K562 (cell line): ENCODE results near the gene HOXB4. TPM values are rescaled to one million over a fixed set of nuclear protein-coding genes. Genes with fewer than 3 reads are reported as not detected.

ENCODE experiments used
- ATAC-seq: fragments of 200-7000 bp; cut with Tn5 transposase; 3 replicates; pipeline ENCODE4 v1.9.1; 2020; ENCODE audit warnings: moderate library complexity
- BruUV-seq: library from RNA; stranded (reverse); fragments of 400-500 nt; replicated peaks from 2 replicates; lab custom pipeline; 2021; lab: Mats Ljungman, UMichigan
- CTCF ChIA-PET: fragments of 300-600 bp; formaldehyde crosslinking; extraction: SDS; loops from one replicate; lab custom pipeline; 2021; ENCODE audit warnings: low intra/inter-chr PET ratio; lab: Yijun Ruan, JAX
- POLR2A ChIA-PET: fragments of 300-600, 350-650 bp; sonication (Branson Sonifier 250); formaldehyde crosslinking; extraction: SDS; loops from one replicate; lab custom pipeline; 2021; ENCODE audit warnings: antibody characterized with exemption, inconsistent platforms; lab: Yijun Ruan, JAX
- DNase-seq, 4 experiments: peaks; one replicate each; pipeline versions ENCODE4 v3.0.0 to v3.0.0-alpha.2; 2011 to 2018; ENCODE audit warnings: low spot score in 3 of 4, mixed read lengths in 3 of 4; ENCODE audit errors: extremely low read depth in 1 of 4
- FAIRE-seq: peaks from 2 replicates; lab custom pipeline; 2011; peaks lifted over from hg19 to GRCh38; lab: Jason Lieb, UNC
- H2AFZ ChIP-seq: 2 replicates; pipeline ENCODE4 v1.6.0; 2011; ENCODE audit warnings: low read depth, low read length, control low read depth, inconsistent platforms
- H3K27ac ChIP-seq: fragments of 200-600 bp; 3 replicates; pipeline ENCODE4 v1.8.0; 2011; ENCODE audit warnings: low read depth, mild to moderate bottlenecking, control low read depth, inconsistent platforms, low read length, moderate library complexity, mixed read lengths; ENCODE audit errors: extremely low read depth
- H3K27me3 ChIP-seq, 2 experiments: fragments of 300-600 bp in 1 of 2; 2 replicates in 1 of 2; 3 replicates in 1 of 2; pipeline versions ENCODE4 v1.6.0 to v1.8.0; 2011; ENCODE audit warnings: inconsistent platforms in 2 of 2, low read length in 2 of 2, mild to moderate bottlenecking in 1 of 2, mixed read lengths in 1 of 2, moderate library complexity in 1 of 2; ENCODE audit not compliant: control insufficient read depth in 2 of 2, insufficient read depth in 2 of 2
- H3K36me3 ChIP-seq: fragments of 300-600 bp; 3 replicates; pipeline ENCODE4 v1.8.0; 2011; ENCODE audit warnings: mild to moderate bottlenecking, low read length, inconsistent platforms; ENCODE audit not compliant: control insufficient read depth, insufficient read depth
- H3K4me1 ChIP-seq, 2 experiments: fragments of 200-600 bp in 1 of 2; replicated peaks in 1 of 2; 2 replicates in 1 of 2; 3 replicates in 1 of 2; pipeline versions ENCODE4 v1.5.1 to v1.8.0; 2011; ENCODE audit warnings: inconsistent platforms in 2 of 2, low read length in 2 of 2, mild to moderate bottlenecking in 1 of 2, mixed read lengths in 1 of 2, moderate library complexity in 1 of 2; ENCODE audit not compliant: control insufficient read depth in 2 of 2, insufficient read depth in 2 of 2
- H3K4me2 ChIP-seq: 2 replicates; pipeline ENCODE4 v1.6.1; 2011; ENCODE audit warnings: low read length, control low read depth, inconsistent platforms, mixed read lengths; ENCODE audit not compliant: insufficient read depth
- H3K4me3 ChIP-seq: fragments of 200-600 bp; sonication (generic), shearing (Covaris generic); 2 replicates; pipeline ENCODE4 v1.5.1; 2016; ENCODE audit warnings: control low read depth, inconsistent platforms
- H3K79me2 ChIP-seq: fragments of 200-600 bp; 3 replicates; pipeline ENCODE4 v1.8.0; 2011; ENCODE audit warnings: low read length, inconsistent platforms; ENCODE audit not compliant: control insufficient read depth, insufficient read depth
- H3K9ac ChIP-seq, 2 experiments: 2 replicates each; pipeline versions ENCODE4 v1.6.0 to v1.6.1; 2011; ENCODE audit warnings: low read depth in 2 of 2, low read length in 2 of 2, control low read depth in 1 of 2, inconsistent platforms in 1 of 2, mild to moderate bottlenecking in 1 of 2, mixed read lengths in 1 of 2; ENCODE audit not compliant: insufficient read depth in 1 of 2
- H3K9me1 ChIP-seq: one replicate; pipeline ENCODE4 v1.6.0; 2011; ENCODE audit warnings: inconsistent platforms, mild to moderate bottlenecking, low read length, moderate library complexity; ENCODE audit not compliant: control insufficient read depth, insufficient read depth
- H3K9me3 ChIP-seq: replicated peaks from 2 replicates; pipeline ENCODE4 v1.5.1; 2011; ENCODE audit warnings: low read depth, low read length, inconsistent platforms; ENCODE audit not compliant: control insufficient read depth, insufficient read depth
- H4K20me1 ChIP-seq: replicated peaks from 2 replicates; pipeline ENCODE4 v1.6.1; 2011; ENCODE audit warnings: low read length, inconsistent platforms, mixed read lengths; ENCODE audit not compliant: control insufficient read depth, insufficient read depth
- CREB1 ChIP-seq, 2 experiments: sonication (generic) in 1 of 2; formaldehyde crosslinking in 1 of 2; IDR thresholded peaks; 2 replicates each; pipeline versions ENCODE4 v1.6.1 to v1.8.0; 2012 to 2022; ENCODE audit warnings: inconsistent platforms in 1 of 2, mild to moderate bottlenecking in 1 of 2, missing genetic modification reagents in 1 of 2, moderate library complexity in 1 of 2
- FOS ChIP-seq: IDR thresholded peaks from 3 replicates; pipeline ENCODE4 v1.6.1; 2011; ENCODE audit not compliant: insufficient read length; ENCODE audit errors: extremely low read depth
- HNRNPH1 ChIP-seq: fragments of 200-400 bp; formaldehyde crosslinking; optimal IDR thresholded peaks from 2 replicates; pipeline ENCODE3; 2017; ENCODE audit warnings: low read depth, mild to moderate bottlenecking, low read length, moderate library complexity
- ILF3 ChIP-seq: fragments of 450-650 bp; IDR thresholded peaks from 2 replicates; pipeline ENCODE4 v1.6.1; 2018; ENCODE audit warnings: antibody characterized with exemption, mild to moderate bottlenecking, moderate library complexity, borderline replicate concordance
- MAFF ChIP-seq: IDR thresholded peaks from 2 replicates; pipeline ENCODE4 v1.6.1; 2012; ENCODE audit warnings: low read length, improper control_type of control experiment
- NFIX ChIP-seq: fragments of 250-450 bp; sonication (Bioruptor Pico); IDR thresholded peaks from 2 replicates; pipeline ENCODE4 v1.4.0; 2020; ENCODE audit warnings: low read depth, mild to moderate bottlenecking, moderate library complexity
- RBM25 ChIP-seq: fragments of 200-400 bp; formaldehyde crosslinking; IDR thresholded peaks from 2 replicates; pipeline ENCODE4 v1.6.1; 2018; ENCODE audit warnings: low read length, low read depth, moderate library complexity; ENCODE audit not compliant: severe bottlenecking
- ZNF23 ChIP-seq: fragments of 250-450 bp; sonication (Bioruptor Pico); IDR thresholded peaks from 2 replicates; pipeline ENCODE4 v1.4.0; 2020; ENCODE audit warnings: mild to moderate bottlenecking
- WGBS: fragments of 100-300 bp; shearing (Covaris generic); methylation state at CpG from one replicate; pipeline ENCODE4 v1.1.6; 2016; ENCODE audit warnings: low coverage, mixed read lengths; ENCODE audit not compliant: insufficient coverage; ENCODE audit errors: missing lambda C conversion rate; 5-methylcytosine and 5-hydroxymethylcytosine counted together
- in situ Hi-C: fragments of 300-500 bp; cut with MboI; formaldehyde crosslinking; loops from 4 replicates; pipeline ENCODE4 v1.15.0; 2018; ENCODE audit warnings: inconsistent platforms, mixed read lengths
- intact Hi-C: fragments of 100-400 bp; cut with micrococcal nuclease; formaldehyde crosslinking; loops from 2 replicates; pipeline ENCODE4 v1.14.2; 2022
- polyA plus RNA-seq, 8 experiments: library from polyadenylated mRNA; depleted of rRNA in 4 of 8; stranded (reverse) in 5 of 8; unstranded in 3 of 8; fragments of >200 nt; fragmentation: Nextera tagmentation in 2 of 8; fragmentation: Illumina TruSeq in 1 of 8; extraction: Ambion mirVana in 2 of 8; extraction: Trizol in 1 of 8; gene quantifications; 2 replicates each; pipeline versions ENCODE4 v1.2.1 to v1.2.3, GENCODE V29; 2011 to 2014; ENCODE audit warnings: inconsistent platforms in 1 of 8, missing spikeins in 1 of 8
- total RNA-seq, 7 experiments: library from RNA; depleted of rRNA in 6 of 7; stranded (reverse); fragments of >200 nt in 6 of 7; fragmentation: Illumina TruSeq in 2 of 7; extraction: Trizol in 2 of 7; gene quantifications; 2 replicates each; pipeline versions ENCODE4 v1.2.1 to v1.2.3, GENCODE V29; 2011 to 2021; ENCODE audit warnings: low replicate concordance in 1 of 7
- TF ChIP-seq, protein P1 (sequence below): sonication (generic); formaldehyde crosslinking; IDR thresholded peaks from 2 replicates; pipeline ENCODE4 v1.8.0; 2022; ENCODE audit warnings: mild to moderate bottlenecking, low read depth, missing genetic modification reagents
- TF ChIP-seq, protein P2 (sequence below): fragments of 150-350 bp; IDR thresholded peaks from 2 replicates; pipeline ENCODE4 v1.6.1; 2014; ENCODE audit warnings: low read depth, mild to moderate bottlenecking, low read length, borderline replicate concordance
- TF ChIP-seq, protein P3 (sequence below): fragments of 250-450 bp; sonication (Bioruptor Pico); IDR thresholded peaks from 2 replicates; pipeline ENCODE4 v1.8.0; 2022; ENCODE audit warnings: inconsistent platforms, mild to moderate bottlenecking, moderate library complexity, borderline replicate concordance

Gene HOXB4
- total and polyA plus RNA-seq, 9 of the 15 experiments (the other 6 are each of a cell fraction or from before 2014, with no cell fraction given): 1.6 to 34.9 (median 14.9) TPM

DNA sequence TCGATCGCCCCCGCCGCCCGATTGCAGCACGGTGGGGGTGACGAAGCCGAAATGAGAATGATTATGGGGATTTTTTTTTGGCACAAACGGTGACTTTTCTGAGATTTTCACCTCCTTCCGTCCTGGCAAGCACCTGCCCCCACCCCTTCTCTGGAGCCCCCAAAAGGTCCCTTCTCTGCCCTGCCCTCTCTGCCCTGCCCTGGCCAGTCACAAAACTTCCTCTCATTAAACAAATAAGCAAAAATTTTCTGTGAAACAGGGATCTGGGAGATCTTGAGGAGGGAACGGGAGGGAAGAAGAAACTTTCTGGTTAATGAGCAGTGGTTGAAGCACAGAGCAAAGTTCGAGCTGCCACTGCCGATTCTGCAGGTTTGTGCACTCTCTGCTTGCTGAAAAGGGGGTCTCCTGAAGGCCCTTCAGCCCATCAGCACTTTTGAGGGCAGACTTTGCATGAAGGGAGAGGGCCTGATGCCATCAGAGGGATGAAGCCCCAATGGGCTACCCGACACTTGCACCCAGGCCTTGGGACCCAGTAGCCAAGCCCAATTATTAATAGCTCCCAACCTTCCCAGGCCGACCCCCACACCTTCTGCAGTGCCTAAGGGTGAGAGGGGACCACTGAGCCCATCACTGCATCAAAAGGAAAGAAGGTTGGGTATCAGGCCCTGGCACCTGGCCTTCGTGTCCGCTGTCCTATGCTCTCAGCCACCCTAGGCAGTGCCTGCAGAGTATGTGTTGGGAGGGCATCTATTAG, 38.0 kb upstream of the HOXB4 start (continued):
- TF ChIP-seq HNRNPH1 (no peak), MAFF (no peak), ILF3 (no peak)
- TF ChIP-seq, protein P1, sequence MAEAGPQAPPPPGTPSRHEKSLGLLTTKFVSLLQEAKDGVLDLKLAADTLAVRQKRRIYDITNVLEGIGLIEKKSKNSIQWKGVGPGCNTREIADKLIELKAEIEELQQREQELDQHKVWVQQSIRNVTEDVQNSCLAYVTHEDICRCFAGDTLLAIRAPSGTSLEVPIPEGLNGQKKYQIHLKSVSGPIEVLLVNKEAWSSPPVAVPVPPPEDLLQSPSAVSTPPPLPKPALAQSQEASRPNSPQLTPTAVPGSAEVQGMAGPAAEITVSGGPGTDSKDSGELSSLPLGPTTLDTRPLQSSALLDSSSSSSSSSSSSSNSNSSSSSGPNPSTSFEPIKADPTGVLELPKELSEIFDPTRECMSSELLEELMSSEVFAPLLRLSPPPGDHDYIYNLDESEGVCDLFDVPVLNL (CRISPR knock-in tag): no peak

DNA sequence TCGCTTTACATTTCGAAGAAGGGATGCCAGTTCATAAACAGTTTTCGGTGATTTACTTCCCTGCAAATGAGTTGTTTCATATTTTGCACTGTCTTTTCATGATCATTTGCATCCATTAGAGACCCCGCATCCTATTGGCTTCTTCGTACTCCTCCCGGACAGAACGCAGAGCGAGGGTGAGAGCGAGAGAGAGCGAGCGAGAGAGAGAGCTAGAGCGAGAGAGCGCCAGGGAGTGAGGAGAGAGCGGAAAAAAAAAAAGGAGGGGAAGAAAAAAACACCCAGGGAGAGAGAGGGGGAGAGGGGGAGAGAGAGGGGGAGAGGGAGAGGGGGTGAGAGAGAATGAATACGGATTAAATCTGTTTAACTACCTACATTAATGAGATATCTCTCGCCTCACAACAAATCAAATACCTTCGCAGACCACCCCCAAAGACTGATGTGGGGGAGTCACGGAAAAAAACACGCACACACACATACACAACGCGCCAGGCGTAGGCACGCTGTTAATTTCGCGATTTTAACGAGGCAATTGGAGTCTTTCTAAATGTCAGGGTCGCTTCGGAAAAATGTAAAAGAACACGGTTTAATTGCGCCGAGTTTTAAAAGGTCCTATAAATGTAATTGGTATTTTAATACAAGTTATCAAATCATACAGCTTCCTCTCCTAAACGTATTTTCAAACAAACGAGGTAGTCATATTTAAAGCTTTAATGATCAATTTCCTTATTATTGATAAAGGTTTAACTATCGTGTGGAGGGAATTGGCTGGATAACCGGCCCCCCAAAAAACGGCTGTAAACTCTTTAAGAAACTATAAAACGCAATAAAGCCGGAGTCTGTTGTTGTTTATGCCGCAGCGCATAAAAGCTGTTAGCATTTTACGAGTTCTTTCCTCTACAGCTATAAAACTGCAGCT, 37.2 kb upstream of the HOXB4 start, which contains the start of gene HOXB8:
Gene HOXB8 (minus strand): TSS at position 246 of the 916 bp plus-strand sequence. CDS start 588 bp downstream, outside the sequence.
- DNase-seq (no peak), ATAC-seq (no peak), FAIRE-seq (no peak)
- H3K27ac ChIP-seq: no peak within 1 kb of the TSS
- H3K4me1 ChIP-seq: peaks cover 20 to 51% of the 10 kb centered on the region in 2 experiments; a peak in 4 of 5 replicates
- H3K9ac ChIP-seq: no peak within 1 kb of the TSS
- BruUV-seq: no TSS peak
- H4K20me1 ChIP-seq: peaks cover 8% of the 10 kb centered on the region; the same call in 1 of the 2 replicates
- H3K9me1 ChIP-seq: no peaks in the 10 kb centered on the region
- no peaks in the 10 kb centered on the region for H3K9me3 ChIP-seq
- no peak within 1 kb of the TSS for H3K4me3 ChIP-seq
- in situ Hi-C loops (no loop called here), intact Hi-C loops (no loop called here)
- WGBS: 91% methylated on average over 33 of the region's 41 CpGs
- ChIA-PET POLR2A (interaction anchor here (0.7 to 0.9 kb wide), 3 partner anchors 11 to 54 kb away, joined by 3 to 4 read pairs (median 3); partner anchors contain the start of genes HOXB6 and HOXB9), CTCF (no interaction called here)
- H3K79me2 ChIP-seq: peaks cover 40% of the 10 kb centered on the region
- no peak within 1 kb of the TSS for H2AFZ ChIP-seq
- no peak within 1 kb of the TSS for H3K4me2 ChIP-seq
- H3K36me3 ChIP-seq: peaks cover 16% of the 10 kb centered on the region; the same call in 2 of the 3 replicates
- H3K27me3 ChIP-seq: no peaks in the 10 kb centered on the region
- TF ChIP-seq ZNF23 (no peak), NFIX (CRISPR knock-in tag) (0 out of 2 replicates have a peak, but pooled peaks have one; percentile 8), RBM25 (no peak), FOS (no peak), CREB1 (IDR thresholded peaks at IDR 0.05) (no peak), CREB1 (CRISPR knock-in tag; IDR thresholded peaks at IDR 0.05) (no peak)
- TF ChIP-seq, protein P2, sequence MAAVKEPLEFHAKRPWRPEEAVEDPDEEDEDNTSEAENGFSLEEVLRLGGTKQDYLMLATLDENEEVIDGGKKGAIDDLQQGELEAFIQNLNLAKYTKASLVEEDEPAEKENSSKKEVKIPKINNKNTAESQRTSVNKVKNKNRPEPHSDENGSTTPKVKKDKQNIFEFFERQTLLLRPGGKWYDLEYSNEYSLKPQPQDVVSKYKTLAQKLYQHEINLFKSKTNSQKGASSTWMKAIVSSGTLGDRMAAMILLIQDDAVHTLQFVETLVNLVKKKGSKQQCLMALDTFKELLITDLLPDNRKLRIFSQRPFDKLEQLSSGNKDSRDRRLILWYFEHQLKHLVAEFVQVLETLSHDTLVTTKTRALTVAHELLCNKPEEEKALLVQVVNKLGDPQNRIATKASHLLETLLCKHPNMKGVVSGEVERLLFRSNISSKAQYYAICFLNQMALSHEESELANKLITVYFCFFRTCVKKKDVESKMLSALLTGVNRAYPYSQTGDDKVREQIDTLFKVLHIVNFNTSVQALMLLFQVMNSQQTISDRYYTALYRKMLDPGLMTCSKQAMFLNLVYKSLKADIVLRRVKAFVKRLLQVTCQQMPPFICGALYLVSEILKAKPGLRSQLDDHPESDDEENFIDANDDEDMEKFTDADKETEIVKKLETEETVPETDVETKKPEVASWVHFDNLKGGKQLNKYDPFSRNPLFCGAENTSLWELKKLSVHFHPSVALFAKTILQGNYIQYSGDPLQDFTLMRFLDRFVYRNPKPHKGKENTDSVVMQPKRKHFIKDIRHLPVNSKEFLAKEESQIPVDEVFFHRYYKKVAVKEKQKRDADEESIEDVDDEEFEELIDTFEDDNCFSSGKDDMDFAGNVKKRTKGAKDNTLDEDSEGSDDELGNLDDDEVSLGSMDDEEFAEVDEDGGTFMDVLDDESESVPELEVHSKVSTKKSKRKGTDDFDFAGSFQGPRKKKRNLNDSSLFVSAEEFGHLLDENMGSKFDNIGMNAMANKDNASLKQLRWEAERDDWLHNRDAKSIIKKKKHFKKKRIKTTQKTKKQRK: no peak
- TF ChIP-seq, protein P3, sequence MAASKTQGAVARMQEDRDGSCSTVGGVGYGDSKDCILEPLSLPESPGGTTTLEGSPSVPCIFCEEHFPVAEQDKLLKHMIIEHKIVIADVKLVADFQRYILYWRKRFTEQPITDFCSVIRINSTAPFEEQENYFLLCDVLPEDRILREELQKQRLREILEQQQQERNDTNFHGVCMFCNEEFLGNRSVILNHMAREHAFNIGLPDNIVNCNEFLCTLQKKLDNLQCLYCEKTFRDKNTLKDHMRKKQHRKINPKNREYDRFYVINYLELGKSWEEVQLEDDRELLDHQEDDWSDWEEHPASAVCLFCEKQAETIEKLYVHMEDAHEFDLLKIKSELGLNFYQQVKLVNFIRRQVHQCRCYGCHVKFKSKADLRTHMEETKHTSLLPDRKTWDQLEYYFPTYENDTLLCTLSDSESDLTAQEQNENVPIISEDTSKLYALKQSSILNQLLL (CRISPR knock-in tag): peak; percentile 67; the same call in 1 of the 2 replicates
